Astrocyte (in vitro differentiated cells and primary cell): ENCODE results near the gene TRAF7.
"Not testable (repeated sequence)": the region's sequence is repeated elsewhere in the genome, so short reads cannot be mapped to it uniquely, and the experiment has no call there.

Experiments
- CTCF ChIP-seq: IDR thresholded peaks from 2 replicates; pipeline ENCODE4 v1.5.1; 2011; ENCODE audit warnings: low read depth, mild to moderate bottlenecking, inconsistent platforms, low read length, moderate library complexity; ENCODE audit not compliant: insufficient read depth
- EZH2 ChIP-seq: IDR thresholded peaks from 2 replicates; pipeline ENCODE4 v1.6.1; 2012; ENCODE audit warnings: mild to moderate bottlenecking, low read length, inconsistent platforms; ENCODE audit not compliant: insufficient read depth

DNA sequence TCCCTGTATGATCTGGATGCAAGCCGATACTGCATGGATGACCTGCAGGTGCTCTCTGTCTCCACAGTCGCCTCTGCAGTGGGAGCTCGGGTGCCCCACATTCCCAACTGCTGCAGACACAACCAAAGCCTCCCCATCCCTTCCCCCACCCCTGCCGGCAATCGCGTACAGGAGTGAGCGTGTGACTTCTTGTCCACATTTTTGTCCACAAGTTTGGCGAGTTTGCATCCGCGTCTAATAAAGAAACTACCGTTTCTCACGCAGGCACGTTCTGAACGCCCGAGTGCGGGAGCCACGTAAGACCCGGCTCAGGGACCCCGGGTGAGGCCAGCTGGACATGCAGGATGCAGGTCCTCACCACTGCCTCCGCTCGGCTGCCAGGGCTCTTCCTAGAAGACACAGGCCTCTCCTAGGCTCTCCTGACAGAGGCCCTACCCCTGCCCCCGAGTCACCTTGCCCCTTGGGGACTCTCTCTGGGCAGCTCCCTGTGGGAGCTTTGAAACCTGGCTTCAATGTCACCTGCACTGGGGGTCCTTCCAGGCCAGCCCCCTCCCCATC is 25.6 kb upstream of the TRAF7 start:
- TF ChIP-seq CTCF, EZH2: not testable (repeated sequence)
